ENCODE measurements around the gene GUCA1A.

Gene GUCA1A

DNA sequence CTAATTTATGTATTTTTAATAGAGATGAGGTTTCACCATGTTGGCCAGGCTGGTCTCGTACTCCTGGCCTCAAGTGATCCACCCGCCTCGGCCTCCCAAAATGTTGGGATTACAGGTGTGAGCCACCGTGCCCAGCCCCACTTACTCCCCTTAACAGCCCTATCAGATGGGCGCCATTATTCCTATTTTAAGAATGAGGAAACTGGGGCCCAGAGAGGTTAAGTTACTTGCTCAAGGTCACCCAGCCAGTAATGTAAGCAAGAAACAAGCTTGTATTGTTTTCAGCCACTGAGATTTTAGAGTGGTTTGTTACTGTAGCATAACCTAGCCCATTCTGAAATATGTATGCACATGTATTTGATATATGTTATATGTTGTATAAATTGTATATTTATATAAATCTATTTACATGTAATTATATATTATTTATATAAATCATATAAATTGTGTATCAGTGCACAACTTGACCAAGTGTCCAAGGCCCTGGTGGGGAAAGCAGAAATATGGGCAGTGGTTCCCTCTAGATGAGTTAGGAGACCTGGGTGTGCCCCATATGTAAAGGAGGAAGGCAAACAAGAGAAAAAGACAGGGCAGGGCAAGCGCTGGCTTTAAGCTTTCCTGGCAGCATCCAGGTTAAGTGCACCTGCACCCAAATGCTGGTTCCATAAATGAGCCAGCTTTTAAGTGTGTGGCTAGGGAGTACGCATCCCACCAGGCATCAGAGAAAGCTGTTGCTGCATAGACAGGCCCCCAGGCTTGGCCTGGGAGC, 1.2 kb upstream of the GUCA1A start:
- no peak for DNase-seq (ENCODE audit: low read depth)
- TF ChIP-seq, protein P1, sequence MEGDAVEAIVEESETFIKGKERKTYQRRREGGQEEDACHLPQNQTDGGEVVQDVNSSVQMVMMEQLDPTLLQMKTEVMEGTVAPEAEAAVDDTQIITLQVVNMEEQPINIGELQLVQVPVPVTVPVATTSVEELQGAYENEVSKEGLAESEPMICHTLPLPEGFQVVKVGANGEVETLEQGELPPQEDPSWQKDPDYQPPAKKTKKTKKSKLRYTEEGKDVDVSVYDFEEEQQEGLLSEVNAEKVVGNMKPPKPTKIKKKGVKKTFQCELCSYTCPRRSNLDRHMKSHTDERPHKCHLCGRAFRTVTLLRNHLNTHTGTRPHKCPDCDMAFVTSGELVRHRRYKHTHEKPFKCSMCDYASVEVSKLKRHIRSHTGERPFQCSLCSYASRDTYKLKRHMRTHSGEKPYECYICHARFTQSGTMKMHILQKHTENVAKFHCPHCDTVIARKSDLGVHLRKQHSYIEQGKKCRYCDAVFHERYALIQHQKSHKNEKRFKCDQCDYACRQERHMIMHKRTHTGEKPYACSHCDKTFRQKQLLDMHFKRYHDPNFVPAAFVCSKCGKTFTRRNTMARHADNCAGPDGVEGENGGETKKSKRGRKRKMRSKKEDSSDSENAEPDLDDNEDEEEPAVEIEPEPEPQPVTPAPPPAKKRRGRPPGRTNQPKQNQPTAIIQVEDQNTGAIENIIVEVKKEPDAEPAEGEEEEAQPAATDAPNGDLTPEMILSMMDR (IDR thresholded peaks at IDR 0.05; ENCODE audit: control insufficient read depth, insufficient read depth, low read depth, low read length, missing control alignments): no peak
- no peak overlapping the region for H3K4me3 ChIP-seq (ENCODE audit: control insufficient read depth, low read depth, low read length)

DNA sequence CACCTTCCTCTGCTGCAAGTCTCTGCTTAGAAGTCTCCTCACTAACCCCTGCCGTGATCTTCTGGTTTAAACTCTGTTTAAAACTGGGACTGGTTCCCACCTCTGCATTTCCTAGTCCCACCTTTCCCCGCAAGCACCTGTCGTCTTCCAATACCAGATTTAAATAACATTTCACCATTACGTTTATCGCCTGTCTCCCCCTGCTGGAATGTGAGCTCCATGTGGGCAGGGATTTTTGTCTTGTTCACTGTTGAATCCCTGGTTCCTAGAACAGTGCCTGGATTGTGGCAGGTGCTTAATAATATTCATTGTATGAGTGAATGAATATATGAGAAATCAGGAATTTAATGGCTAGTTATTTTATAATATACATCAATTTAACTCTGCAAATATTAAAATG, 2.7 kb downstream of the GUCA1A start:
- DNase-seq (ENCODE audit: low read depth): no peak
- TF ChIP-seq, protein P1 (IDR thresholded peaks at IDR 0.05; ENCODE audit: control insufficient read depth, insufficient read depth, low read depth, low read length, missing control alignments): peak; percentile 36
- no peak overlapping the region for H3K4me3 ChIP-seq (ENCODE audit: control insufficient read depth, low read depth, low read length)

DNA sequence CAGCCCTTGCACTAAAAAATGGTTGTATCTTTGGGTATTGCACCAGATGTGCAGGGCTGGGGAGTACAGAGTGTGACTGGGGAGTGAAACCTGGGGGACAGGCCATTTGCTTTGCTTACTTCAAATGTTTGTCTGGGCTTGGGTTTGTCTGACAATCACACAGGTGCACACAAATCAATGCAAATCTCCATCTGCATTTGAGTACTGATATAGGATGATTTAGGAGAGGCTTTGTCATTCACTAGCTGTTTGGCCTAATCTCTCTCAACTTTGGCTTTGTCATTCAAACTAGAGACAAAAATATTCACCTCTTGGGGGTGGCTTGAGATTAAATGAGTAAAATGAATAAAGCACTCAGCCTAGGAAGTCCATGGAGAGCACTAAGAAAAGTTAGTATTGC, 3.8 kb downstream of the GUCA1A start:
- no peak for DNase-seq (ENCODE audit: low read depth)
- TF ChIP-seq, protein P1 (IDR thresholded peaks at IDR 0.05; ENCODE audit: control insufficient read depth, insufficient read depth, low read depth, low read length, missing control alignments): no peak
- no peak overlapping the region for H3K4me3 ChIP-seq (ENCODE audit: control insufficient read depth, low read depth, low read length)

DNA sequence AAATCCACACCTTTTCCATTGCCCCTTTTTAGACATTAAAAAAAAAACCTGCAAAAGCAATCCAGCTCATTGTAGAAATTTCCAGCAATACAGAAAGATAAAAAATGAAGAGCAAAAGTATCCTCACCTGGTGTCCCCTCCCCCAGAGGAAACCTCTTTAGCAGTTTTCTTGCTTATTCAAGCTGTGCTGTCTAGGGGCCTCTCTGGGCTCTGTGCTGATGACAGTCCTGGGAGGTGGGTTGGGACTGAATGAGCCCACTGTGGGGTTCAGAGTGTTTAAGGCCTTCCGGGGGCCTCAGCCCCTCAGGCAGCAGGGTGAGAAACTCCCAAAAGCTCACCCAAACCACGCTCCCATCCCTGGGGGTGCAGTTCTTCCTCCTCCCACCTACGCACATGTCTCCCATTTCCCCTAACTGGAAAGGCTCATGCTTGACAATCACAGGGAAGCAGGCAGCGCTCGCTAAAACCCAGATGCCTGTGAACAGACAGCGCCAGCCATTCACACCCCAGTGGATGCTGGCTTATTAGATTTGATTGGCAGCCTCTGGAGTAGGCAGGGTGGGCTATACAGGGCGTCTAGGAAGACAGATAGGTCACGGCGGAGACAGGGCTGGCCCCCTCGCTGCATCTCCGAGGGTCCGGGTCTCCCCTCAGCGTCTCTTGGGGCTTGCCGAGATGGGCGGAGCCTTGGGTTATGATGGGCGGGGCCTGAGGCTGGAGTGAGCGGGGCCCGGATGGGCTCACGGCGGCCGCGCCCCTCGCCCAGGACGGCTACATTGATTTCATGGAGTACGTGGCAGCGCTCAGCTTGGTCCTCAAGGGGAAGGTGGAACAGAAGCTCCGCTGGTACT, 4.6 kb downstream of the GUCA1A start:
- TF ChIP-seq, protein P1 (IDR thresholded peaks at IDR 0.05; ENCODE audit: control insufficient read depth, insufficient read depth, low read depth, low read length, missing control alignments): no peak
- DNase-seq (ENCODE audit: low read depth): no peak
- H3K4me3 ChIP-seq (ENCODE audit: control insufficient read depth, low read depth, low read length): no peak overlapping the region

DNA sequence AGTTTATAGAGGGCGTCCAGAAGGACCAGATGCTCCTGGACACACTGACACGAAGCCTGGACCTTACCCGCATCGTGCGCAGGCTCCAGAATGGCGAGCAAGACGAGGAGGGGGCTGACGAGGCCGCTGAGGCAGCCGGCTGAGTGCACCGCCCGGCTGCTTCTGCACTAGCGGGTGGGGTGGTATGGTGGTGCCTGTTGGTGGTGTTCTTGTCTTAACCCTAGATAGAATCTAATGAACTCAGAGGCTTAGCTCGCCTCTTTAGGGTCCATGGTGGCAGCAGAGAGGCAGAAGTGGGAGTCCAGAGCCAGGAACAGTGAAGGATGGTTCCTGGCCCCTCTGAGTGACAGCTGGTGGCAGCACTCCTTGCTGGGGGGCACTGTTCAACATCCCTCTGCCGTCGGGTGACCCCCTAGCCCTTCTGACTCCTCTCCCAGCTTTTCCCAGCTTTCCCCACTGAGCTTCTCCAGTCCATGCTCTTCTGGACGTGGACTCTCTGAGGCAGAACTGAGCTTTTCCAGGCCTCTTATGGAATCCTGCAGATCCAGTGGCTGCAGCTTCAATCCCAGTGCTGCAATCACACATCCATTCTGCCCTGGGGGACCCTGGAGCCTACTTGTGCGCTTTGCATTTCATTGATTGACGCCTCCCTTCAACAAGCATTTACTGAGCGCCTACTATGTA, 6.2 kb downstream of the GUCA1A start:
- DNase-seq (ENCODE audit: low read depth): no peak
- no peak overlapping the region for H3K4me3 ChIP-seq (ENCODE audit: control insufficient read depth, low read depth, low read length)
- TF ChIP-seq, protein P1 (IDR thresholded peaks at IDR 0.05; ENCODE audit: control insufficient read depth, insufficient read depth, low read depth, low read length, missing control alignments): no peak

DNA sequence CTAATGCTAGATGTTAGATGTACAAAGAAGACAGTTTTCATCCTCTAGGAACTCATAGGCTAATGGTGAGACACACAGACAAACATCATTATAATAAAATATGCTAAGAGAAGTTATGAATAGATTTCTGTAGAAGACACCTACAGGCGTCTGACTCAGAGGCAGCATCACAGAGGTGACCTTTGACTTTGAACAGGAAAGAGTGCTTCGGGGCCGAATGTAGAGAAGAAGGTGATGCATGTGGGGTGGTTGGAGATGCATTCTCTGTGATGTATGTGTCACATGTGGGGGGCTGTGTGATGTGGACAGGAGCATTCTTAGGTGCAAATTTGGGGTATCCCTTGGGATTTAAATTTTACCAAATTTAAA, 6.8 kb downstream of the GUCA1A start:
- TF ChIP-seq, protein P1 (IDR thresholded peaks at IDR 0.05; ENCODE audit: control insufficient read depth, insufficient read depth, low read depth, low read length, missing control alignments): no peak
- no peak for DNase-seq (ENCODE audit: low read depth)
- H3K4me3 ChIP-seq (ENCODE audit: control insufficient read depth, low read depth, low read length): no peak overlapping the region

Measured in AG09309 (cell line).